ENCODE measurements around the gene RARB.

- TF ChIP-seq POLR2A (IDR thresholded peaks at IDR 0.05): no peak
- no peak for TF ChIP-seq CTCF (IDR thresholded peaks at IDR 0.05)
- no peak for TF ChIP-seq EP300 (IDR thresholded peaks at IDR 0.05)
Measured at GRCh38 chr3:25581823-25582222, 153.8 kb downstream of the RARB start.
